Activated B cell treated with CpG ODN at 0.5 μM for 24 hours (primary cell): ENCODE measurements around the gene NTMT1. TPM values are rescaled to one million over a fixed set of nuclear protein-coding genes. Genes with fewer than 3 reads are reported as not detected.

Source experiments
- ATAC-seq: fragments of 200-7000 bp; cut with Tn5 transposase; one replicate; pipeline ENCODE4 v1.10.0; 2021; ENCODE audit warnings: low read depth, mild to moderate bottlenecking, moderate library complexity
- CTCF ChIA-PET: fragments of 350-600 bp; sonication (Branson Sonifier 250); formaldehyde crosslinking; loops from one replicate; lab custom pipeline; 2021; ENCODE audit warnings: antibody characterized with exemption; lab: Charles Lee
- POLR2A ChIA-PET: fragments of 350-600 bp; sonication (Branson Sonifier 250); formaldehyde crosslinking; loops from one replicate; lab custom pipeline; 2021; ENCODE audit warnings: antibody characterized with exemption; lab: Charles Lee
- DNase-seq: peaks from one replicate; pipeline ENCODE4 v3.0.0; 2022
- H3K27ac Mint-ChIP-seq: one replicate; pipeline ENCODE4 v1.8.0; 2020; ENCODE audit warnings: mixed read lengths
- H3K27me3 Mint-ChIP-seq: one replicate; pipeline ENCODE4 v1.8.0; 2021; ENCODE audit warnings: mixed read lengths
- H3K36me3 Mint-ChIP-seq: one replicate; pipeline ENCODE4 v1.8.0; 2021; ENCODE audit warnings: low read depth, mixed read lengths
- H3K4me1 Mint-ChIP-seq: one replicate; pipeline ENCODE4 v1.8.0; 2021; ENCODE audit warnings: mixed read lengths
- H3K4me3 Mint-ChIP-seq: one replicate; pipeline ENCODE4 v1.8.0; 2020; ENCODE audit warnings: mild to moderate bottlenecking, mixed read lengths
- H3K9me3 Mint-ChIP-seq: one replicate; pipeline ENCODE4 v1.8.0; 2020; ENCODE audit warnings: mixed read lengths
- CTCF ChIP-seq: fragments of 200-600 bp; IDR thresholded peaks from one replicate; pipeline ENCODE4 v1.8.0; 2022; ENCODE audit warnings: antibody characterized with exemption, mild to moderate bottlenecking
- intact Hi-C: fragments of 100-400 bp; cut with micrococcal nuclease; formaldehyde crosslinking; loops from one replicate; pipeline ENCODE4 v1.15.1; 2024
- total RNA-seq: library from RNA; stranded (reverse); gene quantifications from 2 replicates; pipeline ENCODE4 v1.2.3, GENCODE V29; 2022

Gene NTMT1
- total RNA-seq, 1 donor from 2014 or later, result 33.1 TPM

GRCh38 chr9:129611307-129611800 is 14.6 kb upstream of the NTMT1 start:
- H3K4me3 Mint-ChIP-seq, result peak overlapping the region; percentile 81
- no peaks in the 10 kb centered on the region for H3K9me3 Mint-ChIP-seq
- H3K4me1 Mint-ChIP-seq, result peaks cover 24% of the 10 kb centered on the region
- DNase-seq, result no peak
- H3K27me3 Mint-ChIP-seq, result peaks cover 2% of the 10 kb centered on the region
- H3K27ac Mint-ChIP-seq, result peak overlapping the region; percentile 41
- no peak for ATAC-seq
- intact Hi-C loops, result loop anchor here (1.0 kb wide), 3 partner anchors 13 to 172 kb away; partner anchors contain the start of gene ASB6
- CTCF ChIA-PET, result interaction anchor here (0.5 to 4.2 kb wide), 17 partner anchors 9 to 531 kb away, joined by 3 to 49 read pairs (median 5); partner anchors contain the start of gene DOLPP1
- no peaks in the 10 kb centered on the region for H3K36me3 Mint-ChIP-seq
- no peak for TF ChIP-seq CTCF
- POLR2A ChIA-PET, result interaction anchor here (0.5 to 1.5 kb wide), 8 partner anchors 9 to 473 kb away, joined by 3 to 26 read pairs (median 4); partner anchors contain the start of genes C9orf50 and IER5L

GRCh38 chr9:129612123-129612522 is 13.8 kb upstream of the NTMT1 start:
- intact Hi-C loops, result no loop called here
- no peaks in the 10 kb centered on the region for H3K36me3 Mint-ChIP-seq
- ATAC-seq, result no peak
- H3K27me3 Mint-ChIP-seq, result peaks cover 2% of the 10 kb centered on the region
- ChIA-PET POLR2A (interaction anchor here (0.5 to 0.6 kb wide), 2 partner anchors 467 to 470 kb away, joined by 3 to 5 read pairs; no protein-coding TSS in a partner anchor), CTCF (interaction anchor here (0.7 to 4.2 kb wide), 8 partner anchors 8 to 481 kb away, joined by 4 to 49 read pairs (median 11); no protein-coding TSS in a partner anchor)
- H3K27ac Mint-ChIP-seq, result no peak overlapping the region
- H3K4me3 Mint-ChIP-seq, result no peak overlapping the region
- H3K9me3 Mint-ChIP-seq, result no peaks in the 10 kb centered on the region
- DNase-seq, result no peak
- TF ChIP-seq CTCF, result no peak
- peaks cover 23% of the 10 kb centered on the region for H3K4me1 Mint-ChIP-seq

- no peak for ATAC-seq
- H3K4me1 Mint-ChIP-seq, result peaks cover 17% of the 10 kb centered on the region
- ChIA-PET CTCF (interaction anchor here (0.7 to 2.6 kb wide), 5 partner anchors 11 to 481 kb away, joined by 4 to 8 read pairs (median 4); no protein-coding TSS in a partner anchor), POLR2A (interaction anchor here (0.6 kb wide), 2 partner anchors 230 to 471 kb away, joined by 3 read pairs; no protein-coding TSS in a partner anchor)
- H3K9me3 Mint-ChIP-seq, result no peaks in the 10 kb centered on the region
- H3K4me3 Mint-ChIP-seq, result no peak overlapping the region
- H3K27me3 Mint-ChIP-seq, result peaks cover 2% of the 10 kb centered on the region
- intact Hi-C loops, result no loop called here
- TF ChIP-seq CTCF, result no peak
- no peak overlapping the region for H3K27ac Mint-ChIP-seq
- no peaks in the 10 kb centered on the region for H3K36me3 Mint-ChIP-seq
- DNase-seq, result no peak
Measured at GRCh38 chr9:129612815-129613519, 13.0 kb upstream of the NTMT1 start.

- DNase-seq (no peak), ATAC-seq (no peak)
- TF ChIP-seq CTCF, result no peak
- H3K27me3 Mint-ChIP-seq, result peaks cover 4% of the 10 kb centered on the region
- ChIA-PET CTCF (interaction anchor here (0.9 to 2.6 kb wide), 5 partner anchors 11 to 482 kb away, joined by 4 to 8 read pairs (median 4); no protein-coding TSS in a partner anchor), POLR2A (interaction anchor here (0.6 to 1.2 kb wide), 3 partner anchors 9 to 231 kb away, joined by 3 to 4 read pairs (median 3); no protein-coding TSS in a partner anchor)
- H3K27ac Mint-ChIP-seq, result no peak overlapping the region
- intact Hi-C loops, result no loop called here
- no peaks in the 10 kb centered on the region for H3K9me3 Mint-ChIP-seq
- H3K4me1 Mint-ChIP-seq, result peaks cover 14% of the 10 kb centered on the region
- no peaks in the 10 kb centered on the region for H3K36me3 Mint-ChIP-seq
- no peak overlapping the region for H3K4me3 Mint-ChIP-seq
Measured at GRCh38 chr9:129613520-129614175, 12.3 kb upstream of the NTMT1 start.
